Vagina (tissue), 2 donors: ENCODE data around the gene ISYNA1. TPM values are rescaled to one million over a fixed set of nuclear protein-coding genes. Genes with fewer than 3 reads are reported as not detected.
A peak's percentile ranks its signal among the peaks of the same experiment; 100 is the strongest.

Experiments
- DNase-seq, 2 donors: peaks; one replicate each; pipeline ENCODE4 v3.0.0-alpha.2; 2017; ENCODE audit errors: extremely low spot score in 2 of 2
- H3K27ac ChIP-seq: fragments of 200-600 bp; sonication (generic); one replicate; pipeline ENCODE4 v1.5.1; 2019
- H3K27me3 ChIP-seq: fragments of 200-600 bp; sonication (generic); one replicate; pipeline ENCODE4 v1.5.1; 2019
- H3K36me3 ChIP-seq, 2 donors: fragments of 200-600 bp; sonication (generic); one replicate each; pipeline ENCODE4 v1.5.1; 2017 to 2019
- H3K4me1 ChIP-seq: fragments of 200-600 bp; sonication (generic); one replicate; pipeline ENCODE4 v1.5.1; 2019
- H3K4me3 ChIP-seq, 2 donors: fragments of 200-600 bp; sonication (generic); 1 replicate in 1 of 2; 2 replicates in 1 of 2; pipeline ENCODE4 v1.5.1; 2016 to 2019
- H3K9me3 ChIP-seq: fragments of 200-600 bp; sonication (generic); one replicate; pipeline ENCODE4 v1.5.1; 2019
- CTCF ChIP-seq, 3 experiments: fragments of 450-650 bp in 2 of 3; fragments of 200-600 bp in 1 of 3; sonication (generic) in 1 of 3; IDR thresholded peaks; one replicate each; pipeline ENCODE4 v1.5.1; 2017 to 2019; ENCODE audit warnings: antibody characterized with exemption in 3 of 3, mild to moderate bottlenecking in 2 of 3, moderate library complexity in 2 of 3
- POLR2A ChIP-seq, 2 donors: fragments of 450-650 bp; IDR thresholded peaks; one replicate each; pipeline ENCODE4 v1.6.1; 2017; ENCODE audit warnings: antibody characterized with exemption in 2 of 2, mild to moderate bottlenecking in 2 of 2, moderate library complexity in 2 of 2
- POLR2AphosphoS5 ChIP-seq, 2 donors: sonication (generic); formaldehyde crosslinking; IDR thresholded peaks; one replicate each; pipeline ENCODE4 v1.9.0; 2017; ENCODE audit warnings: antibody characterized with exemption in 2 of 2, mild to moderate bottlenecking in 2 of 2, low read depth in 1 of 2; ENCODE audit not compliant: insufficient read depth in 1 of 2
- intact Hi-C: fragments of 100-400 bp; cut with DNase I; formaldehyde crosslinking; loops from one replicate; pipeline ENCODE4 v1.15.1; 2023
- total RNA-seq: library from RNA; depleted of rRNA; stranded (reverse); fragments of >200 nt; gene quantifications from one replicate; pipeline ENCODE4 v1.2.3, GENCODE V29; 2016

The ISYNA1 gene
- total RNA-seq, result 57.5 TPM

DNA sequence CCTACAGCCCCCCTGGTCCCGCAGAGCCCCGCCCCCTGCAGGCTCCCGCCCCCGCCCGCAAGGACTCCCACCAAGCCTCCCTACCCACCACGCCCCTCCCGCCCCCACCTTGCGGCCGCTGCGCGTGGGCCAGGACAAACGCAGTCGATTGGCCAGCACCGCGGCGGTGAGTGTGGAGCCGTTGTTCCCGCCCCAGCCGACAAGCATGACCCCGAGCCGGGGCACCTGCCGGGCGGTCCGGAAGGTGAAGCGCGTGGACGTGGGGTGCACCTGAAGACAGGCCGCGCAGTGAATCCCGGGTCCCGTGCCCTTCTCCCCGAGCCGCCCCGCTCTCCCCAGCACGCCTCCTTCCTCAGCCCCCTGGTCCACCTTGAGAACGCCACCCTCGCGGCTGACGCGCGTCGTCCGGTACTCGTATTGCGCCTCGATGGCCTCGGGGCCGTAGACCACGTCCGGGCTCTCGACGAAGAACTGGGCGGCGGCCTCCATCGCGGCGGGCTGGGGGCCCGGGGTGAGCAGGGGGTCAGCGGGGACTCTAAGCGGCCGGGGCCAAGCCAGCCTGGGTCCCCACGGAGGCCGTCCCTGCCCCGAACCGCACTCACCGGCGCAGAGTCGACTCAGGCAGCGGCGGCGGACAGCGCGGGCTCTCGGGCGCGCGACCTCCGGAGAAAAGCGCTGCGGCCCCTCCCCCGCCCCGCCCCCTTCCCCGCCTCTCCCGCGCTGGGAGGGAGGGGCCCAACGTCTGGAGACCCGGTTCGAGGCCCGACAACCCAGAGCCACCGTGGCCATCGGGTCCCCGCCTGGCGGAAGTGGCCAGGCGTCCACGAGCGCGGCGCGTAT lies at the start of gene ISYNA1:
Gene ISYNA1, minus strand, starts transcription at position 643 of the 840 bp plus-strand sequence. Its CDS starts 154 bp downstream, at position 489.
- intact Hi-C loops, result no loop called here
- Histone ChIP-seq H3K4me1 (peaks cover 56% of the 10 kb centered on the region), H3K9me3 (no peaks in the 10 kb centered on the region), H3K4me3 (peak within 1 kb of the TSS; percentile 66), H3K27me3 (no peaks in the 10 kb centered on the region), H3K36me3 (no peaks in the 10 kb centered on the region), H3K27ac (peak within 1 kb of the TSS; percentile 78)
- no peak for DNase-seq
- TF ChIP-seq POLR2AphosphoS5 (IDR thresholded peaks at IDR 0.05; ENCODE audit: insufficient read depth in 1 of 2, low read depth in 1 of 2), result peak in 1 of 2 donors; percentile 55
- no peak for TF ChIP-seq CTCF (IDR thresholded peaks at IDR 0.05)
- peak in 1 of 2 donors; percentile 7 for TF ChIP-seq POLR2A (IDR thresholded peaks at IDR 0.05)

GRCh38 chr19:18486746-18487145 lies 48.8 kb upstream of the ISYNA1 start:
- H3K27me3 ChIP-seq, result no peaks in the 10 kb centered on the region
- no peaks in the 10 kb centered on the region for H3K36me3 ChIP-seq
- peak overlapping the region in 1 of 2 donors; percentile 30 for H3K4me3 ChIP-seq
- no peak for DNase-seq
- intact Hi-C loops, result no loop called here
- H3K4me1 ChIP-seq, result peaks cover 69% of the 10 kb centered on the region
- no peaks in the 10 kb centered on the region for H3K9me3 ChIP-seq
- peak overlapping the region; percentile 87 for H3K27ac ChIP-seq
- TF ChIP-seq CTCF (IDR thresholded peaks at IDR 0.05) (no peak), POLR2AphosphoS5 (IDR thresholded peaks at IDR 0.05; ENCODE audit: insufficient read depth in 1 of 2, low read depth in 1 of 2) (no peak), POLR2A (IDR thresholded peaks at IDR 0.05) (no peak)

DNA sequence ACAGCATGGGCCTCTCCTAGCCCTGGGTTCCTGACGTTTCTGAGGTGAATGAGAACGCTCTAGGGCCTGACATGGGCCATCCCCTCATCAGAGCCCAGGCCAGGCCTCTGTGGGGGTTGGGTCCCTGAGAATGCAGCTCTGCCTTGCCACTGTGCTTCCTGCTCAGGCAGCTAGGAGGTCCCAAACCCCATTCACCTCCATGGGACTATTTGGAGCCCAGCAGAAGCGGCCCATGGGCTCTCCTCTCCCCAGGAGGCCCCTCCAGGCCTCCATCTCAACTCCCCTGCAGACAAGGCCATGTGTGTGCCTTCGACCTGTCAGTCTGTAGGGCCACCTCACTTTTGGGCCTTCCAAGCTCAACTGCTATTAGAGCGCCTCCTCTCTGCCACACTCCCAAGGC lies 47.1 kb upstream of the ISYNA1 start:
- peaks cover 84% of the 10 kb centered on the region for H3K4me1 ChIP-seq
- no peak overlapping the region for H3K4me3 ChIP-seq
- no peak for DNase-seq
- intact Hi-C loops, result no loop called here
- TF ChIP-seq CTCF (IDR thresholded peaks at IDR 0.05) (no peak), POLR2AphosphoS5 (IDR thresholded peaks at IDR 0.05; ENCODE audit: insufficient read depth in 1 of 2, low read depth in 1 of 2) (no peak), POLR2A (IDR thresholded peaks at IDR 0.05) (no peak)
- H3K27ac ChIP-seq, result peak overlapping the region; percentile 87
- H3K36me3 ChIP-seq, result no peaks in the 10 kb centered on the region
- H3K9me3 ChIP-seq, result no peaks in the 10 kb centered on the region
- H3K27me3 ChIP-seq, result no peaks in the 10 kb centered on the region

DNA sequence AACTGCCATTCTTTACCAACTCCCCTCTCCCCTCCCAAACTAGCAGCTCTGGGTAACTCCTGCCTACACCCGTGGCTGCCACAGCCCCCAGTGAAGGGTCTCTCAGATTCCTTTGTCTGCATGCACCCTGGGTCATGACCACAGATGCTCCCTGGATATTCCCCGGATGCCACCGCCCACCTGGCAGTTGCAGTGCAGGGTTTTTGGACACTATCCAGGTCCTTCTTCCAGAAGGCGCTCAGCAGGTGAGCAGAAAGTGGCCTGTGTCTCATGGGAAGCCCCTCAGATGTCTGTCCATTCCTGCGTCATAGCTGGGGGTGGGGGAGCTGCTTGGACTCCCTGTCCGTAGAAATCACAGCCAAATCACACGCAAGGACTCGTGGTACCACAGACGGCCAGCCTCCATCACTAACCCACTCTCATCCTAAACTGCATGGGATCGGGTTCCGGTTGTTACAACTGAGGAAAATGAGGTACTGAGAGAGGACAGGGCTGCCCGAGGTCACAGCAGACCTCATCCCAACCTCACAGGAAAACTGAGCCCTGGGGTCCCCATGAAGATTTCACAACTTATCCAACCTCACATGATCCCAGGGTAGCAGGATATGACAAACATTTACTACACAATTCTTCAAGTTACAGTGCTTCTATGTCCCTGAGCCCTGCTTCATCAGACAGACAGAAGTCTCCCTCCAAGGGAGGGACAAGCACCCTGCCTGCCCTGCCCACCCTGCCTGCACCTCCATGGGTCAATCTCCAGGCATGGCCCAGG lies 45.4 kb upstream of the ISYNA1 start:
- DNase-seq, result no peak
- intact Hi-C loops, result no loop called here
- Histone ChIP-seq H3K4me3 (no peak overlapping the region), H3K27ac (peak overlapping the region; percentile 17), H3K9me3 (no peaks in the 10 kb centered on the region), H3K4me1 (peaks cover 85% of the 10 kb centered on the region), H3K36me3 (no peaks in the 10 kb centered on the region), H3K27me3 (no peaks in the 10 kb centered on the region)
- TF ChIP-seq POLR2AphosphoS5 (IDR thresholded peaks at IDR 0.05; ENCODE audit: insufficient read depth in 1 of 2, low read depth in 1 of 2) (no peak), POLR2A (IDR thresholded peaks at IDR 0.05) (no peak), CTCF (IDR thresholded peaks at IDR 0.05) (no peak)
